Erythroblast (primary cell): ENCODE measurements around the gene TWNK.

ENCODE experiments used
- DNase-seq, 2 experiments: peaks; one replicate each; lab custom pipeline; 2025; lab: John Stamatoyannopoulos, UW
- GATA1 ChIP-seq: IDR thresholded peaks from 2 replicates; pipeline ENCODE4 v1.6.1; 2011; ENCODE audit warnings: low read depth, mild to moderate bottlenecking, control low read depth, low read length, moderate library complexity
- POLR2A ChIP-seq: IDR thresholded peaks from 2 replicates; pipeline ENCODE4 v1.6.1; 2011; ENCODE audit warnings: mild to moderate bottlenecking, low read length

TWNK gene

DNA sequence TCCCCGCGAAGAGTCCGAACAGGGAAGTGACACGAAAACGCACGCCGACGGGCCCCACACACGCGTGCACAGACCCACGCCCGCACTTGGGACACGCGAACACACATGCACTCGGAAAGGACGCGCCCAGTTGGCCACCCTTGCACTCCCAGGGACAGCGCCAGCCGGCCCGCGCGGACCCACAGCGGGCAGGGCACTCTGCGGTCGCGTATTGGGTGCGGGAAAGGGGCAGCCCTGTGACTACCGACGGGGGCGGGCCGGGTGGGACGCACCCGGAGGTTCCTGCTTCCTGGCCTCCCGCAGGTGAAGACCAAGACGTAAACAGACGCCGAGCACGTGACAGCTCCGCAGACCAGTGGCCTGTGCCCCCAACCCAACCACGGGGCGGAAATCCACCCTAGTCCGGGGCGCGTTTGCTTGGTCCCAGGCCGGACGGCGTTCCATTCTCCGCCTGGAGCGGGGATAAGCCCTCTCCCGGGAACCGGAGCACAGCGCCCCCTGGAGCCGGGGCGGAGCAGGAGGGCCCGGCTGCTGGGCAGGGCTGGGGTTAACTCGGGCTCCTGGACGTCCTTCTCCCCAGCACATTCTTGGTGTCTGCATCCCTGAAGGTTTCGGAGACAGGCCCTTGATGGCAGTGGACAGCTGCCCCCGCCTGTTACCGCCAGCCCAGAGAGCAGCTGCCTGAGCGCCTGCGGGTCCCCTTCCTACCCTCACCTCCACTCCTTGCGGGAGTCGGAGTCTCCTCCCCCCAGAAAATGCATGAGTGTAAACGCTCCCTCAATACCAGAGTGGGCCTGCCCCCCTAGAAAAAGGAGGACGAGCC is 10.2 kb downstream of the TWNK start:
- peak; percentile 79 to 87 for DNase-seq

DNA sequence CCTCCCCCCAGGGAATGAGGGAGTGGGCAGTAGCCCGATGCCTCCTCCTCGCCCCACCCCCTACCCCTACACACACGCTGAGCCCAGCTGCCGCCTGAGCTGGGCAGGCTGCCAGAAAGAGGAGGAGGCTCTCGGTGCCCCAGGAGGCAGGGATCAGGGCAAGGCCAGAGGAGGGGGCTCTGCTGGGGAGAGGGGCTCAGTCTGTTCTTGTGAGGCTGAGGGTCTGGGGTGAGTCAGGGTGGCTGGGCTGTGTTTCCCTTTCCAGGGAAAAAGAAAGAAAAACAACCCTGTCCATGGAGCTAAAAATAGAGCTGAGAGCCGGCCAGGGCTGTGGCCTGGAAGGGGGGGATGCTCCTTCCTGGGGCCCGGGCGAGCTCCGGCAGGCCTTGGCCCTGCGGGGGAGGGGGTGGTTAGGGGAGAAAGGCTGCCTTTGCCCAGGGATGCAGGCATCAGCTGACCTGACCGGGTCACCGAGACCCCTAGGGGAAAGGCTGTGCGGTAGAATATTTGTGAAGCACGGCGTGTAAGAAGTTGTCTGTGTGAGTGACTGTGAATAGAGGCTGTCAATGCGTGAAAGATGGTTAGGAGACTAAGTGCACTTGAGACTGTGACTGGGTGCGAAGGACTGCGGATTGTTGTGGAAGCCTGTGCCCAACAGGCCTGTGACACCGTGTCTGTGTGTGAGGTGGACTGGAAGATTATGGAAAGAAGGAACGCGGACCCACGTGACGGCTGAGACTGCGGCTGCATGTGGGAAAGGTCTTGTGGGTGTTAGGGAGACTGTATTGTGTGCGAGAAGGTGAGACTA is 11.0 kb downstream of the TWNK start:
- peak; percentile 83 to 87 for DNase-seq
- no peak for TF ChIP-seq GATA1
- no peak for TF ChIP-seq POLR2A

More for the DNA sequence above, 10.2 kb downstream of the TWNK start:
- no peak for TF ChIP-seq GATA1
- peak; percentile 38 for TF ChIP-seq POLR2A

DNA sequence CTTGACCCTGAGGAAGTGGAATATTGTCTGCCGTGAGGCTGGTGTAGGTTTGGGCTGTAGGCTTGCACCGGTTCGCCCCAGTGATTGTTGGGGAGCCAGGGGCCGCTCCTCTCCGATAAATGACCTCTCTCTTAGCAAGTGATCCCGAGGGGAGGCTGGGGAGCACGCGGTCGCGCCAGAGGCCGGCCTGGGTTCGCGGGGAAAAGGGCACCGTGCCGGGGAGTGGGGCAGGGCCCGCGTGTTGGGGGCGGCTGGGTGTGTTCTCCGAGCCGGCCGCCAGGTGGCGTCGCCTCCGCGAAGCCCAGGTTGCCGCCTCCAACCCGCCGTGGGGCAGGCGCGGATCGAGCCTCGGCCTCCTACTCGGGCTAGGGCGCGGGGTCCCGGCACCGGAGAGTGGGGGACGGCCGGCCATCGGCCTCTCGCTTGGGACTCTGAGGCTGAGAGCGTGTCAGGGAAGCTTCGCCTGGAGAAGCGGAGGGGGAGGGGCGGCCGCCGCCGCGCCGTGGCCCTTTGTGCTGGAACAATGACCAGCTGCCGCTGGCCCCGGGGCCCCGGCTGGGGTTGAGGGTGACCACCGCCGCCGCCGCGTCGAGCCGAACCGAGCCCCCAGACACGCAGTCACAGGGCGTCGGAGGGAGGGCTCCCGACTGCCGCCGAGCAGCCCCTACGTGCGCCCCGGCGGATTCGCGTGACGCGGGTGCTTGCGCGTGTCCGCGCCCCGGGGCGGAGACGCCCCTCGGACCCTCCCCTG is 11.8 kb downstream of the TWNK start:
- TF ChIP-seq POLR2A (peak; percentile 54), GATA1 (no peak)
- DNase-seq = peak; percentile 83 to 90

DNA sequence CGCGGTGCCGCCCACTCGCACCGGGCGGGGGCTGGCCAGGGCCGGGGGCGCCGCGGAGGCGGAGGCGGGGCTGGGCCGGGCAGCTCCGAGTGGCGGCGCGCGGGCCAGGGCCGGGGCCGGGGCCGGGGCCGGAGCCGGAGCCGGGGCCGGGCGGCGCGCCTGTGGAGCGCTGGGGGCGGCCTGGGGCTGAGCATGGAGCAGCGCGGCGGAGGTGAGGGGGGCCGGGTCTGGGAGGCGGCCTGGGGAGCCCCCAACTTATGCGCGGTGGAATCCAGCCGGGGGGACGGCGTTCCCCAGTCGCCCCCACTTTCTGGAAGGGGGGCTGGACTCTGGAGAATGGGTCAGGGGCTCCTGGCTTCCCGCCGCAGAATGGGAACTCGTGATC is 12.4 kb downstream of the TWNK start, which contains the start of gene LZTS2:
LZTS2 (plus strand) TSS at position 67 of the 385 bp plus-strand sequence. CDS start 2,731 bp downstream, outside the sequence.
- TF ChIP-seq POLR2A (no peak), GATA1 (no peak)
- DNase-seq = no peak

DNA sequence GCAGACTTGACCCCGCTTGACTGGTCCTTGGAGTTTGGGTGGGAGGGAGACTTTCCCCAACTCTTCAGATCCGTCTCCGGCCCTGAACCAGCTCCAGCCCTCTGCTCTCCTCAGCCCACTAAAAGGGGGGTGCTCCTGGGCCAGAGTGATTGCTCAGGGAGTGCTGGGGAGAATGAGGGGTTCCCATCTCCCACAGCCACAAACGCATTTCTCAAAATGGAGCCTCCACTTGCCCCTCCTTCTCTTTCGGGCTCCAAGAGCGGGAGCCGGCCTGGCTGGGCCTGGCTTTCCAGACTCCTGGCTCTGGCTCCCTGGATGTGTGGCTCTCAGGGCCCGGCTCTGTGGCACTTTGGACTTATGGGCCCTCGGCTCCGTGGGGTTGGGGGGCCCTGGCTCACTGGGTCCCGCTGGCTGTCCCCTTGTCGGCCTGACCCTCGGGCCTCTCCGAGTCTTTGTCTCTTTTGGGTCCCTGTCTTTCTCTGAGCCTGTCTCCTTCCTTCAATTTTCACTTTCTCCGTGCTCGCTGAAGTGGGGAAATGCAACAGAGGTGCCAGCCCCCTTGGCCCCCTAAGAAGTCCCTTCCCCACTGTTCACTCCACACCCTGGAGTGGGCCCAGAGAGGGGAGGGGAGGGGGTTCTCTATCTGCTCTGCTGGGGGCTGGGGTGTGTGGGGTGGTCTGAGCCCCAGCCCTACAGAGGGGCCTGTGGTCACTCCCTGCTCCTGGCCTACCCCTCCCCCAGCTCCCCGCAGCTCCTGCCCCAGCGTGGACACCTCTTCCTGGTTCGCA is 13.0 kb downstream of the TWNK start:
- TF ChIP-seq POLR2A = no peak
- no peak for TF ChIP-seq GATA1
- DNase-seq = peak; percentile 42 to 50

DNA sequence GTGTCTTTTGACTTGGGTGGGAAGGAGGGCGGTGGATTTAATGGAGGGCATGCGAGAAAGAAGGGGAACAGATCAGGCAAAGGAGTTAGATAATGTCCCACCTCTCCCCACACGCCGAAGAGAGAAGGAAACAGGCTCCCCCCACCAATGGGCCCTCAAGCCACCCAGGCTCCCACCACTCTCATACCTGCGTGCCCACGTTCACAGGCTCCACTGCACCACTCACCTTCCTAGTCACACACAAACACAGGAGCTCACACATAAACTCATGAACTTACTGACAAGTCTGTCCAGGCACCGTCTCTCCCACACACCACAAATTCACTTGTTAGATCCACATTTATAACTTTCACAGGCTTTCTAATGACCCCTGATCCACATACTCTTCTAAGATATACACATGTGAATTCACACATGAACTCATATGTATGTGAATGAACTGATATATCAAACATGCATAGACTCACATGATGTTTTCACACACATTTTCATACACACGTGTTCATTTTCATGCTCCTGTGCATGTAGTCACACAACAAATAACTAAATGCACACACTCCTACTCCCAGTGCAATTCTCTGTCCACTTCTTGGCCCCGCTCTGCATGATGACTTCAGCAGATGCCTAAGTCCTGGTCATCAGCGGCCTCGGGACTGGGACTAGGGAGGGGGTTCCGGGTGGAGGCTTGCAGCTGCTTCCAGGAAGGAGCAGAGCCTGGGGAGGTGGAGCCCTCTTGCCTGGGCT is 13.7 kb downstream of the TWNK start:
- peak; percentile 24 to 46 for DNase-seq
- TF ChIP-seq GATA1 (no peak), POLR2A (no peak)

DNA sequence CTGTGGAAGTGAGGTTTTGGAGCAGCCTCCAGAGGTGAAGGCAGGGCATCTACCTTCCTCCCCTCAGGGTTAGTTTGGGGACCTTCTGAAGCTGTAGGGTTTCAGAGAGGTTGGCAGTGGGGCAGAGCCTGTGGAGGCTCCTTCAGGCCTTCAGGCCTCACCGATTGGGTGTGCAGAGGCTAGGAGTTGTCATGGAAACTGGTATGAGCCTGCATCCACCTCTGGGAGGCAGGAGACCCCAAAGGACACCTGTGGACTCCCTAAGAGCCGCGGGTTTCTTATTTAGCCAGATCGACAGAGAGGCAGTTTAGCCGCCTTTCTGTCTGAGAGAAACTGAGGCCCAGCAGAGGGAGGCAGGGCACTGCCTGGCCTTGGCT is 14.3 kb downstream of the TWNK start:
- TF ChIP-seq GATA1 = no peak
- no peak for TF ChIP-seq POLR2A
- DNase-seq = no peak

DNA sequence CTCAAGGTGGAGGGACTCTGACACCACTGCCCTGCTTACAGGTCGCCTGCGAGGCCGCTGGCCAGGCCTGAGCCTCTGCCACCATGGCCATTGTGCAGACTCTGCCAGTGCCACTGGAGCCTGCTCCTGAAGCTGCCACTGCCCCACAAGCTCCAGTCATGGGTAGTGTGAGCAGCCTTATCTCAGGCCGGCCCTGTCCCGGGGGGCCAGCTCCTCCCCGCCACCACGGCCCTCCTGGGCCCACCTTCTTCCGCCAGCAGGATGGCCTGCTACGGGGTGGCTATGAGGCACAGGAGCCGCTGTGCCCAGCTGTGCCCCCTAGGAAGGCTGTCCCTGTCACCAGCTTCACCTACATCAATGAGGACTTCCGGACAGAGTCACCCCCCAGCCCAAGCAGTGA is 15.1 kb downstream of the TWNK start:
- DNase-seq = no peak
- TF ChIP-seq GATA1 = no peak
- no peak for TF ChIP-seq POLR2A

DNA sequence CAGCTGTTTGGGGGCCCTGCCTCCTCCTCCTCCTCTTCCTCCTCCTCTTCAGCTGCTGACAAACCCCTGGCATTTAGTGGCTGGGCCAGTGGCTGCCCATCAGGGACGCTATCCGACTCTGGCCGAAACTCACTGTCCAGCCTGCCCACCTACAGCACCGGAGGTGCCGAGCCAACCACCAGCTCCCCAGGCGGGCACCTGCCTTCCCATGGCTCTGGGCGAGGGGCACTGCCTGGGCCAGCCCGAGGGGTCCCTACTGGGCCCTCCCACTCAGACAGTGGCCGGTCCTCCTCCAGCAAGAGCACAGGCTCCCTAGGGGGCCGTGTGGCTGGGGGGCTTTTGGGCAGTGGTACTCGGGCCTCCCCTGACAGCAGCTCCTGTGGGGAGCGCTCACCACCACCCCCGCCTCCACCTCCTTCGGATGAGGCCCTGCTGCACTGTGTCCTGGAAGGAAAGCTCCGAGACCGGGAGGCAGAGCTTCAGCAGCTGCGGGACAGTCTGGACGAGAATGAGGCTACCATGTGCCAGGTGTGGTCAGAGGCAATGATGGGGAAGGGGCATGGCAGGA is 16.4 kb downstream of the TWNK start:
- TF ChIP-seq POLR2A (no peak), GATA1 (no peak)

DNA sequence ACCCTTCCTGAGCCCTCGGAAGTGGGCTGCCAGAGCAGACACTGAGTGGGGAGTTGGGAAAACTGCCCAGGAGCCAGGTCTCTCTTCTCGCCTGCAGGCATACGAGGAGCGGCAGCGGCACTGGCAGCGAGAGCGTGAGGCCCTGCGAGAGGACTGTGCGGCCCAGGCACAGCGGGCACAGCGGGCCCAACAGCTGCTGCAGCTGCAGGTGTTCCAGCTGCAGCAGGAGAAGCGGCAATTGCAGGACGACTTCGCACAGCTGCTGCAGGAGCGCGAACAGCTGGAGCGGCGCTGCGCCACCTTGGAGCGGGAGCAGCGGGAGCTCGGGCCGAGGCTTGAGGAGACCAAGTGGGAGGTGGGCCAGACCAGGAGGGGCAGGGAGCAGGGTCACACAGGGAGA is 18.0 kb downstream of the TWNK start:
- DNase-seq = no peak
- TF ChIP-seq POLR2A (no peak), GATA1 (no peak)

More for the DNA sequence above, 16.4 kb downstream of the TWNK start:
- DNase-seq = no peak

DNA sequence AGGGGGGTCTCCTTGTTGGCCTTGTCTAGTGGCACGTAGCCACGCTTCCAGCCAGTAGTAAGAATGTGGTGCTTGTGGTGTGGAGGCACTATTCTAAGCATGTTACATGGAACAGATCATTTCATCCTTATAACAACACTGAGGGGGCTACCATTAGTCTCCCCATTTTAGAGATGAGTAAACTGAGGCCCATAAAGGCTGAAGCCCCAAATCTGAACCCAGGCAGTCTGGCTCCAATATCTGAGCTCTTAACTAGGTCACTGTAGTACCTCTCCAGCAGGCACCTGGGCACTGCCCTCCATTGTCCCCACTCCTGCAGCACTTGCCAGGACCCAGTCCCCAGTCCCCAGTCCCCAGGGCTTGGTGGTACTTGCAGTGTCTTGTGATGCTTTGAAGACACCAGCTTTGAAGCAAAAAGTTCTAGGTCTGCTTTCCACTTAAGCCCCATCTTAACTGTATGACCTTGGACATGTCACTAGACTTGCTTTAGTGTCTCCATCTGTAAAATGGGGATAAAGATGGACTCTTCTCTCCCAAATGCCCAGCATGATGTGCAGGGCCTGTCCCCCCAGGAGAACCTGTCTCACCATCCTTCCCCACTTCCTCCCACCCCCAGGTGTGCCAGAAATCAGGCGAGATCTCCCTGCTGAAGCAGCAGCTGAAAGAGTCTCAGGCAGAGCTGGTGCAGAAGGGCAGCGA is 18.7 kb downstream of the TWNK start:
- TF ChIP-seq POLR2A (no peak), GATA1 (no peak)
- DNase-seq = no peak
